H1 (cell line): ENCODE data around the gene IQUB. TPM values are rescaled to one million over a fixed set of nuclear protein-coding genes. Genes with fewer than 3 reads are reported as not detected.

Experiments
- CHD1 ChIP-seq: IDR thresholded peaks from 2 replicates; pipeline ENCODE4 v1.6.1; 2012; ENCODE audit warnings: low read depth, low read length, improper control_type of control experiment
- CHD7 ChIP-seq: fragments of 300-600 bp; sonication (generic); IDR thresholded peaks from 2 replicates; pipeline ENCODE4 v1.7.1; 2012; ENCODE audit warnings: low read length, moderate library complexity, mild to moderate bottlenecking, inconsistent platforms; ENCODE audit not compliant: insufficient replicate concordance
- EP300 ChIP-seq, 2 experiments: IDR thresholded peaks; 1 replicate in 1 of 2; 2 replicates in 1 of 2; pipeline ENCODE4 v1.6.1; 2011 to 2012; ENCODE audit warnings: low read depth in 2 of 2, low read length in 2 of 2, mild to moderate bottlenecking in 2 of 2, borderline replicate concordance in 1 of 2, inconsistent platforms in 1 of 2, moderate library complexity in 1 of 2
- GABPA ChIP-seq: IDR thresholded peaks from 2 replicates; pipeline ENCODE4 v1.6.1; 2011; ENCODE audit warnings: mild to moderate bottlenecking, low read length, moderate library complexity, borderline replicate concordance; ENCODE audit not compliant: insufficient read depth
- NANOG ChIP-seq: IDR thresholded peaks from 2 replicates; pipeline ENCODE4 v1.6.1; 2011; ENCODE audit warnings: low read length, low read depth, mild to moderate bottlenecking, inconsistent platforms; ENCODE audit not compliant: insufficient read depth, poor library complexity, severe bottlenecking
- POU5F1 ChIP-seq: IDR thresholded peaks from 2 replicates; pipeline ENCODE4 v1.6.1; 2011; ENCODE audit warnings: low read depth, mild to moderate bottlenecking, low read length, moderate library complexity
- RBBP5 ChIP-seq: IDR thresholded peaks from 2 replicates; pipeline ENCODE4 v1.7.1; 2012; ENCODE audit warnings: low read depth, mild to moderate bottlenecking, inconsistent platforms, low read length, moderate library complexity, borderline replicate concordance
- SAP30 ChIP-seq: fragments of 300-600 bp; sonication (generic); IDR thresholded peaks from 2 replicates; pipeline ENCODE4 v1.7.1; 2012; ENCODE audit warnings: low read length, moderate library complexity, mild to moderate bottlenecking, inconsistent platforms; ENCODE audit not compliant: insufficient read depth, insufficient replicate concordance
- TAF7 ChIP-seq: optimal IDR thresholded peaks from 2 replicates; pipeline ENCODE3; 2011; ENCODE audit warnings: low read depth, mild to moderate bottlenecking, inconsistent platforms, low read length, moderate library complexity, borderline replicate concordance
- polyA plus RNA-seq, 7 experiments: library from polyadenylated mRNA; depleted of rRNA in 3 of 7; stranded (reverse) in 5 of 7; unstranded in 2 of 7; fragments of >200 nt in 5 of 7; fragments of 200-250 nt in 2 of 7; gene quantifications; 1 replicate in 5 of 7; 2 replicates in 1 of 7; 4 replicates in 1 of 7; pipeline versions ENCODE4 v1.2.1 to v1.2.3, GENCODE V29; 2011 to 2013; ENCODE audit warnings: missing spikeins in 2 of 7, mixed read lengths in 2 of 7
- total RNA-seq: library from RNA; stranded (reverse); fragmentation: NEBNext Ultra II Directional; extraction: Animal tissue kit (Norgen Biotek cat#: 25700); gene quantifications from 2 replicates; pipeline ENCODE4 v1.2.1, GENCODE V29; 2021
- TF ChIP-seq, protein P1 (sequence below): IDR thresholded peaks from 2 replicates; pipeline ENCODE4 v1.6.1; 2011; ENCODE audit warnings: low read depth, mild to moderate bottlenecking, low read length; ENCODE audit not compliant: insufficient read depth

The IQUB gene
- total and polyA plus RNA-seq, 2 of the 8 experiments (the other 6 are each of a cell fraction or from before 2014, with no cell fraction given): 0.12 to 0.82 TPM

DNA sequence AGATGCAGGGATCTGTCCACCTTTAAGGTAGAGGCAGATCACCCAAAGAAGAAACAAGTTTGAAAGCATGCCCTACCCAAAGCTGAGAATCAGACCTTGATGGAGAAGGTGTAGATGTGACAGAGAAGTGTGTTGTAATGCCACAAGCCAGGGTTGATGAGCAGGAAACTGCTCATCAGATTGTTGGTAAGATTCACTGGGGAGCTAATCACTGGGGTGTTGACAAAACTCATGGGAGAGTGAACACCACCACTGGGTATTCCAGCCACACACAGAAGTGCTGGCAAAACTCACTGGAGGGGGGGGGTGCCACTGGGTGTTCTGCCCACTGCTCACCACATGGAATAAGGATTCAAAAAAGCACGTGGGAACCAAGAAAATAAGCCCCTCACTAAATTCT, 95.2 kb downstream of the IQUB start (continued):
- TF ChIP-seq CHD7 (no peak), POU5F1 (no peak), CHD1 (no peak), GABPA (no peak), TAF7 (no peak), EP300 (IDR thresholded peaks at IDR 0.05; ENCODE audit: borderline replicate concordance in 1 of 2, low read depth in 2 of 2, low read length in 2 of 2) (no peak), RBBP5 (no peak), NANOG (no peak), SAP30 (no peak)
- TF ChIP-seq, protein P1, sequence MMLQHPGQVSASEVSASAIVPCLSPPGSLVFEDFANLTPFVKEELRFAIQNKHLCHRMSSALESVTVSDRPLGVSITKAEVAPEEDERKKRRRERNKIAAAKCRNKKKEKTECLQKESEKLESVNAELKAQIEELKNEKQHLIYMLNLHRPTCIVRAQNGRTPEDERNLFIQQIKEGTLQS: no peak
